ENCODE measurements around the gene MAGI1.

Gene MAGI1

GRCh38 chr3:65685621-65686235 lies 353.0 kb downstream of the MAGI1 start:
- no peaks in the 10 kb centered on the region for H3K4me1 ChIP-seq (ENCODE audit: control insufficient read depth, insufficient read depth, low read length)
- H3K27ac ChIP-seq (ENCODE audit: low read length) = no peak overlapping the region
- no CpG with 5 or more reads among the region's 5 CpGs for WGBS (ENCODE audit: insufficient coverage, insufficient read length)
- no peaks in the 10 kb centered on the region for H3K9me3 ChIP-seq (ENCODE audit: control insufficient read depth, insufficient read depth, low read length)
- no peaks in the 10 kb centered on the region for H3K27me3 ChIP-seq (ENCODE audit: control insufficient read depth, insufficient read depth, low read length)
- no peak for DNase-seq (ENCODE audit: low read depth, low spot score)
- H3K4me3 ChIP-seq (ENCODE audit: low read length) = no peak overlapping the region
- H3K36me3 ChIP-seq (ENCODE audit: control insufficient read depth, insufficient read depth, low read length) = no peaks in the 10 kb centered on the region

GRCh38 chr3:65678516-65678915 lies 360.2 kb downstream of the MAGI1 start:
- no peak overlapping the region for H3K27ac ChIP-seq (ENCODE audit: low read length)
- no peak for DNase-seq (ENCODE audit: low read depth, low spot score)
- no peaks in the 10 kb centered on the region for H3K27me3 ChIP-seq (ENCODE audit: control insufficient read depth, insufficient read depth, low read length)
- peaks cover 1% of the 10 kb centered on the region; the same call in 1 of the 2 replicates for H3K4me1 ChIP-seq (ENCODE audit: control insufficient read depth, insufficient read depth, low read length)
- H3K4me3 ChIP-seq (ENCODE audit: low read length) = no peak overlapping the region
- no peaks in the 10 kb centered on the region for H3K36me3 ChIP-seq (ENCODE audit: control insufficient read depth, insufficient read depth, low read length)
- no peaks in the 10 kb centered on the region for H3K9me3 ChIP-seq (ENCODE audit: control insufficient read depth, insufficient read depth, low read length)
- no CpG with 5 or more reads among the region's 4 CpGs for WGBS (ENCODE audit: insufficient coverage, insufficient read length)

- Histone ChIP-seq H3K4me1 (ENCODE audit: control insufficient read depth, insufficient read depth, low read length) (peaks cover 1% of the 10 kb centered on the region; the same call in 1 of the 2 replicates), H3K4me3 (ENCODE audit: low read length) (no peak overlapping the region), H3K27me3 (ENCODE audit: control insufficient read depth, insufficient read depth, low read length) (no peaks in the 10 kb centered on the region), H3K27ac (ENCODE audit: low read length) (no peak overlapping the region), H3K9me3 (ENCODE audit: control insufficient read depth, insufficient read depth, low read length) (no peaks in the 10 kb centered on the region), H3K36me3 (ENCODE audit: control insufficient read depth, insufficient read depth, low read length) (no peaks in the 10 kb centered on the region)
- DNase-seq (ENCODE audit: low read depth, low spot score) = no peak
- no CpG with 5 or more reads among the region's 3 CpGs for WGBS (ENCODE audit: insufficient coverage, insufficient read length)
Measured at GRCh38 chr3:65677486-65678010, 361.2 kb downstream of the MAGI1 start.

GRCh38 chr3:65676580-65676979 lies 362.1 kb downstream of the MAGI1 start:
- Histone ChIP-seq H3K4me1 (ENCODE audit: control insufficient read depth, insufficient read depth, low read length) (peaks cover 1% of the 10 kb centered on the region; the same call in 1 of the 2 replicates), H3K36me3 (ENCODE audit: control insufficient read depth, insufficient read depth, low read length) (no peaks in the 10 kb centered on the region), H3K27me3 (ENCODE audit: control insufficient read depth, insufficient read depth, low read length) (no peaks in the 10 kb centered on the region), H3K9me3 (ENCODE audit: control insufficient read depth, insufficient read depth, low read length) (no peaks in the 10 kb centered on the region), H3K4me3 (ENCODE audit: low read length) (no peak overlapping the region), H3K27ac (ENCODE audit: low read length) (no peak overlapping the region)
- no peak for DNase-seq (ENCODE audit: low read depth, low spot score)
- no CpG with 5 or more reads among the region's 2 CpGs for WGBS (ENCODE audit: insufficient coverage, insufficient read length)

DNA sequence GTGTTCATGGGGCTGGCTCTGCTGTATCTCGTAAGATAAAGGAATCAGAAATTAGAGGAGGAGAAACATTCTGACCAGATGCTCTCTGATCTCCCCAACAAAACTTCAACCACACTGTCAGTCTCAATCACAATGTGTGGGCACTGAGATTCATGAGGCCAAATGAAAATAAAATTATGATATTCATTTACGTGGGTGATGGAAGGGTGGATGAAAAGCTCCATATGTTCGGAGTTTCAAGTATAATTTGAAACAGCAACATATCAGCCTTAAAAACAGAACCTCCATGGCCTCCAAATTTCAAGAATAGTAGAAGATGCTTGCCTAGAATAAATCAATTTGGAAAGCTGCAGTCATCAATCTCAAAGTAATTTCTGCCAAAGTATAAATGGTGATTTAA lies 363.7 kb downstream of the MAGI1 start:
- H3K27ac ChIP-seq (ENCODE audit: low read length) = no peak overlapping the region
- H3K36me3 ChIP-seq (ENCODE audit: control insufficient read depth, insufficient read depth, low read length) = no peaks in the 10 kb centered on the region
- WGBS (ENCODE audit: insufficient coverage, insufficient read length) = no CpG with 5 or more reads among the region's 3 CpGs
- no peak for DNase-seq (ENCODE audit: low read depth, low spot score)
- no peak overlapping the region for H3K4me3 ChIP-seq (ENCODE audit: low read length)
- no peaks in the 10 kb centered on the region for H3K9me3 ChIP-seq (ENCODE audit: control insufficient read depth, insufficient read depth, low read length)
- peaks cover 1% of the 10 kb centered on the region; the same call in 1 of the 2 replicates for H3K4me1 ChIP-seq (ENCODE audit: control insufficient read depth, insufficient read depth, low read length)
- no peaks in the 10 kb centered on the region for H3K27me3 ChIP-seq (ENCODE audit: control insufficient read depth, insufficient read depth, low read length)

DNA sequence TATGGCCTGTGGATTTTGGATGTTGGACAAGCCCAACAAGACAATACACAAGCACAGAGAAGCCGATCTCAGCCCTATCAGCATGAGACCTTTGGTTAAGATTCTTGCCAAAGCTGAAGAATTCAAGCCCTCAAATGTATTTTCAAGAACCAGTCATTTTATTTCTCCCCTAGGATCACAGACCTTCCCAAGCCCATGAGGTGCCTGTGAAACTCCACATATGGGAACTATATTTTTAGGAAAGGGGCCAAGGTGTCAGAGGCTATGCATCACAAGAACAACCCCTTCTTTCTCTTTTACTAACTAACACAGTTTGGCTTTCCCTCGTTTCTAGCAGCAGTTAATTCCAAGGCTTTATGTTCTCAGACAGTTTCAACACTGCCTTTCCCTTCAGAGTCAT lies 364.5 kb downstream of the MAGI1 start:
- no peak for DNase-seq (ENCODE audit: low read depth, low spot score)
- H3K36me3 ChIP-seq (ENCODE audit: control insufficient read depth, insufficient read depth, low read length) = no peaks in the 10 kb centered on the region
- no peak overlapping the region for H3K4me3 ChIP-seq (ENCODE audit: low read length)
- H3K4me1 ChIP-seq (ENCODE audit: control insufficient read depth, insufficient read depth, low read length) = peaks cover 1% of the 10 kb centered on the region; the same call in 1 of the 2 replicates
- H3K27ac ChIP-seq (ENCODE audit: low read length) = no peak overlapping the region
- WGBS (ENCODE audit: insufficient coverage, insufficient read length) = no CpG with 5 or more reads among the region's 2 CpGs
- no peaks in the 10 kb centered on the region for H3K27me3 ChIP-seq (ENCODE audit: control insufficient read depth, insufficient read depth, low read length)
- H3K9me3 ChIP-seq (ENCODE audit: control insufficient read depth, insufficient read depth, low read length) = no peaks in the 10 kb centered on the region

GRCh38 chr3:65672871-65673815 lies 365.6 kb downstream of the MAGI1 start:
- DNase-seq (ENCODE audit: low read depth, low spot score) = peak; percentile 48
- Histone ChIP-seq H3K4me1 (ENCODE audit: control insufficient read depth, insufficient read depth, low read length) (no peaks in the 10 kb centered on the region), H3K27ac (ENCODE audit: low read length) (no peak overlapping the region), H3K36me3 (ENCODE audit: control insufficient read depth, insufficient read depth, low read length) (no peaks in the 10 kb centered on the region), H3K4me3 (ENCODE audit: low read length) (no peak overlapping the region), H3K9me3 (ENCODE audit: control insufficient read depth, insufficient read depth, low read length) (no peaks in the 10 kb centered on the region), H3K27me3 (ENCODE audit: control insufficient read depth, insufficient read depth, low read length) (no peaks in the 10 kb centered on the region)
- no CpG with 5 or more reads among the region's 11 CpGs for WGBS (ENCODE audit: insufficient coverage, insufficient read length)

DNA sequence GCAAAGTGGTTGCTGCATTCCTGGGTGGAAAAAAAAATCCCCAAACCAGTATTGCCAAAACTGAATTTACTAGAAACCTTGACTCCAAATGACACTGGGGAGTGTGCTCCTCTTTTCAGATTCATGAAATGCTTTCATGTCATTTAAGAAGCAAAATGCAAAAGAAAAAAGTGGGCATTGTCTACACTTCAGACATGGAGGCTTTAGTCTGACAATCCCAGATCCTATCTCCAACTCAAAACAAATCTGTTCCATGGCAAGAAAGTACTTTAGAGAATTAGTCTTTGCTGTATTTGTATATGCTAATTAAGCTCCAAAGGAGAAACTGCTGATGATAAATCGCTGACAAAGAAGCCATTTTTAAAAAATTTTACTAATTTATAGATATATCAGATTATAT lies 366.7 kb downstream of the MAGI1 start:
- H3K9me3 ChIP-seq (ENCODE audit: control insufficient read depth, insufficient read depth, low read length) = no peaks in the 10 kb centered on the region

DNA sequence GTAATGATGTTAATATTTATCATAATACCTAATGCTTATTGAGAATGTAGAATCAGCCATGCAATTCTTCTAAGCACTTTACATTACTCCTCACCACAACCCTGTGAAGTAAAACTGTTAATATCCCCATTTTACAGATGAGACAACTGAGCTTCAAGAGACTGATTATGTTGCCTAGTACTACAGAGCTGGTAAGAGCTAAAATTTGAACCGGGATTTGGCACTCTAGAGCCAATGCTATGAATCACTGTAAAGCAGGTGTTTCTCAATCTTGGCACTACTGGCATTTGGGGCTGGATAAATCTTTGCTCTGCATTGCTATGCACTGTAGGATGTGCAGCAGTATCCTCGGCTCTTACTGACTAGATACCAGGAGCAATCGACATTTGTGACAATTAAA lies 367.7 kb downstream of the MAGI1 start:
- no peak for DNase-seq (ENCODE audit: low read depth, low spot score)
- Histone ChIP-seq H3K27ac (ENCODE audit: low read length) (no peak overlapping the region), H3K9me3 (ENCODE audit: control insufficient read depth, insufficient read depth, low read length) (no peaks in the 10 kb centered on the region), H3K36me3 (ENCODE audit: control insufficient read depth, insufficient read depth, low read length) (no peaks in the 10 kb centered on the region), H3K4me1 (ENCODE audit: control insufficient read depth, insufficient read depth, low read length) (no peaks in the 10 kb centered on the region), H3K27me3 (ENCODE audit: control insufficient read depth, insufficient read depth, low read length) (no peaks in the 10 kb centered on the region), H3K4me3 (ENCODE audit: low read length) (no peak overlapping the region)
- WGBS (ENCODE audit: insufficient coverage, insufficient read length) = no CpG with 5 or more reads among the region's 3 CpGs

More for the DNA sequence above, 366.7 kb downstream of the MAGI1 start:
- Histone ChIP-seq H3K4me3 (ENCODE audit: low read length) (no peak overlapping the region), H3K27me3 (ENCODE audit: control insufficient read depth, insufficient read depth, low read length) (no peaks in the 10 kb centered on the region), H3K27ac (ENCODE audit: low read length) (no peak overlapping the region), H3K36me3 (ENCODE audit: control insufficient read depth, insufficient read depth, low read length) (no peaks in the 10 kb centered on the region), H3K4me1 (ENCODE audit: control insufficient read depth, insufficient read depth, low read length) (no peaks in the 10 kb centered on the region)
- DNase-seq (ENCODE audit: low read depth, low spot score) = no peak
- no CpG with 5 or more reads among the region's 1 CpG for WGBS (ENCODE audit: insufficient coverage, insufficient read length)

GRCh38 chr3:65669163-65669875 lies 369.4 kb downstream of the MAGI1 start:
- no peaks in the 10 kb centered on the region for H3K36me3 ChIP-seq (ENCODE audit: control insufficient read depth, insufficient read depth, low read length)
- no peak overlapping the region for H3K4me3 ChIP-seq (ENCODE audit: low read length)
- H3K9me3 ChIP-seq (ENCODE audit: control insufficient read depth, insufficient read depth, low read length) = no peaks in the 10 kb centered on the region
- no peaks in the 10 kb centered on the region for H3K27me3 ChIP-seq (ENCODE audit: control insufficient read depth, insufficient read depth, low read length)
- WGBS (ENCODE audit: insufficient coverage, insufficient read length) = no CpG with 5 or more reads among the region's 5 CpGs
- no peak for DNase-seq (ENCODE audit: low read depth, low spot score)
- H3K27ac ChIP-seq (ENCODE audit: low read length) = no peak overlapping the region
- H3K4me1 ChIP-seq (ENCODE audit: control insufficient read depth, insufficient read depth, low read length) = no peaks in the 10 kb centered on the region

All from iPS DF 6.9 (cell line).